Measurements from ENCODE around the gene LSAMP.

- no peak for TF ChIP-seq CTCF (IDR thresholded peaks at IDR 0.05)
- TF ChIP-seq POLR2A (IDR thresholded peaks at IDR 0.05): no peak
- no peak for TF ChIP-seq POLR2AphosphoS5 (IDR thresholded peaks at IDR 0.05)
- no peak for TF ChIP-seq EP300 (IDR thresholded peaks at IDR 0.05)
Observed at GRCh38 chr3:116058844-116059243, 386.4 kb downstream of the LSAMP start.
